Activated naive CD4-positive, alpha-beta T cell treated with anti-CD3 and anti-CD28 coated beads, Interleukin-2, amount 50 U/mL, for 72 hours (primary cell): Measurements from ENCODE around the gene SULT4A1. TPM values are rescaled to one million over a fixed set of nuclear protein-coding genes. Genes with fewer than 3 reads are reported as not detected.
A peak's percentile ranks its signal among the peaks of the same experiment; 100 is the strongest.
"Not testable (repeated sequence)": the region's sequence is repeated elsewhere in the genome, so short reads cannot be mapped to it uniquely, and the experiment has no call there.

ENCODE experiments used
- ATAC-seq, 2 donors: fragments of 150-1000 bp; cut with Tn5 transposase; 2 replicates each; pipeline ENCODE4 v1.10.0; 2021; ENCODE audit warnings: mild to moderate bottlenecking in 2 of 2, moderate library complexity in 2 of 2
- DNase-seq, 2 donors: peaks; one replicate each; pipeline ENCODE4 v3.0.0; 2021 to 2022; ENCODE audit warnings: low spot score in 2 of 2
- H3K27ac Mint-ChIP-seq, 2 donors: one replicate each; pipeline ENCODE4 v1.8.0; 2022; ENCODE audit warnings: mild to moderate bottlenecking in 2 of 2, mixed read lengths in 2 of 2
- H3K36me3 Mint-ChIP-seq, 2 donors: one replicate each; pipeline ENCODE4 v1.8.0; 2022; ENCODE audit warnings: mixed read lengths in 2 of 2
- H3K9me3 Mint-ChIP-seq, 2 donors: one replicate each; pipeline ENCODE4 v1.8.0; 2022; ENCODE audit warnings: mixed read lengths in 2 of 2
- total RNA-seq, 2 donors: library from RNA; stranded (reverse); gene quantifications; one replicate each; pipeline ENCODE4 v1.2.3, GENCODE V29; 2022

The SULT4A1 gene
- total RNA-seq, 2 donors from 2014 or later = 0.29 TPM; not detected in 1

GRCh38 chr22:43878831-43879550, 16.7 kb upstream of the SULT4A1 start:
- Mint-ChIP-seq H3K27ac (no peak overlapping the region), H3K9me3 (no peaks in the 10 kb centered on the region), H3K36me3 (no peaks in the 10 kb centered on the region)
- peak in 1 of 2 donors; percentile 26 for DNase-seq
- ATAC-seq = no peak

- DNase-seq (peak in 1 of 2 donors; percentile 18), ATAC-seq (no peak)
- Mint-ChIP-seq H3K36me3 (no peaks in the 10 kb centered on the region), H3K27ac (no peak overlapping the region), H3K9me3 (no peaks in the 10 kb centered on the region)
These were observed 15.9 kb upstream of the SULT4A1 start for GRCh38 chr22:43878079-43878795.

- no peak overlapping the region for H3K27ac Mint-ChIP-seq
- ATAC-seq = no peak
- no peaks in the 10 kb centered on the region for H3K36me3 Mint-ChIP-seq
- H3K9me3 Mint-ChIP-seq = no peaks in the 10 kb centered on the region
- peak in 1 of 2 donors; percentile 23 for DNase-seq
These were observed 14.7 kb upstream of the SULT4A1 start for GRCh38 chr22:43876866-43877509.

- Mint-ChIP-seq H3K36me3 (no peaks in the 10 kb centered on the region), H3K27ac (no peak overlapping the region), H3K9me3 (peaks cover 11 to 14% of the 10 kb centered on the region in 2 donors)
- no peak for ATAC-seq
- DNase-seq = no peak
These were observed 7.5 kb upstream of the SULT4A1 start for GRCh38 chr22:43869799-43870198.

- not testable (repeated sequence) for H3K36me3 Mint-ChIP-seq, ATAC-seq, DNase-seq, H3K27ac Mint-ChIP-seq
- H3K9me3 Mint-ChIP-seq = peaks cover 11 to 14% of the 10 kb centered on the region in 2 donors
These were observed 6.7 kb upstream of the SULT4A1 start for GRCh38 chr22:43869001-43869400.

GRCh38 chr22:43867839-43868635, 5.7 kb upstream of the SULT4A1 start:
- DNase-seq (peak; percentile 16 to 22), ATAC-seq (no peak)
- H3K36me3 Mint-ChIP-seq = no peaks in the 10 kb centered on the region
- H3K9me3 Mint-ChIP-seq = peaks cover 11 to 17% of the 10 kb centered on the region in 2 donors
- H3K27ac Mint-ChIP-seq = no peak overlapping the region

- H3K36me3 Mint-ChIP-seq = peaks cover 0 to 4% of the 10 kb centered on the region in 2 donors
- H3K9me3 Mint-ChIP-seq = peaks cover 0 to 3% of the 10 kb centered on the region in 2 donors
- ATAC-seq = no peak
- H3K27ac Mint-ChIP-seq = no peak overlapping the region
- no peak for DNase-seq
These were observed 529 bp upstream of the SULT4A1 start for GRCh38 chr22:43862882-43863202.

GRCh38 chr22:43861529-43861928, 784 bp downstream of the SULT4A1 start:
- no peak for ATAC-seq
- H3K9me3 Mint-ChIP-seq = peaks cover 9 to 10% of the 10 kb centered on the region in 2 donors
- H3K36me3 Mint-ChIP-seq = peaks cover 6 to 11% of the 10 kb centered on the region in 2 donors
- H3K27ac Mint-ChIP-seq = no peak overlapping the region
- DNase-seq = peak in 1 of 2 donors; percentile 31

GRCh38 chr22:43860831-43861230, 1.5 kb downstream of the SULT4A1 start:
- Mint-ChIP-seq H3K9me3 (peaks cover 13 to 14% of the 10 kb centered on the region in 2 donors), H3K36me3 (peaks cover 6 to 17% of the 10 kb centered on the region in 2 donors), H3K27ac (no peak overlapping the region)
- ATAC-seq (no peak), DNase-seq (peak in 1 of 2 donors; percentile 28)

- ATAC-seq = no peak
- no peak for DNase-seq
- Mint-ChIP-seq H3K9me3 (peaks cover 13 to 14% of the 10 kb centered on the region in 2 donors), H3K27ac (no peak overlapping the region), H3K36me3 (peaks cover 6 to 17% of the 10 kb centered on the region in 2 donors)
These were observed 2.2 kb downstream of the SULT4A1 start for GRCh38 chr22:43860126-43860525.

- peaks cover 6 to 17% of the 10 kb centered on the region in 2 donors for H3K36me3 Mint-ChIP-seq
- no peak overlapping the region for H3K27ac Mint-ChIP-seq
- ATAC-seq (no peak), DNase-seq (peak in 1 of 2 donors; percentile 7)
- H3K9me3 Mint-ChIP-seq = peaks cover 13 to 14% of the 10 kb centered on the region in 2 donors
These were observed 2.7 kb downstream of the SULT4A1 start for GRCh38 chr22:43859621-43860020.

GRCh38 chr22:43859176-43859575, 3.1 kb downstream of the SULT4A1 start:
- Mint-ChIP-seq H3K9me3 (peaks cover 13 to 14% of the 10 kb centered on the region in 2 donors), H3K27ac (no peak overlapping the region), H3K36me3 (peaks cover 6 to 17% of the 10 kb centered on the region in 2 donors)
- DNase-seq (peak in 1 of 2 donors; percentile 35), ATAC-seq (no peak)

GRCh38 chr22:43858156-43858895, 4.0 kb downstream of the SULT4A1 start:
- ATAC-seq = no peak
- Mint-ChIP-seq H3K27ac (no peak overlapping the region), H3K36me3 (peaks cover 6 to 17% of the 10 kb centered on the region in 2 donors)

GRCh38 chr22:43857367-43857766, 4.9 kb downstream of the SULT4A1 start:
- DNase-seq (no peak), ATAC-seq (no peak)
- H3K27ac Mint-ChIP-seq = no peak overlapping the region
- H3K9me3 Mint-ChIP-seq = peaks cover 10 to 14% of the 10 kb centered on the region in 2 donors
- H3K36me3 Mint-ChIP-seq = peaks cover 6 to 13% of the 10 kb centered on the region in 2 donors

More at GRCh38 chr22:43858156-43858895, 4.0 kb downstream of the SULT4A1 start:
- DNase-seq = peak in 1 of 2 donors; percentile 11
- H3K9me3 Mint-ChIP-seq = peaks cover 10 to 14% of the 10 kb centered on the region in 2 donors

GRCh38 chr22:43855431-43855830, 6.9 kb downstream of the SULT4A1 start:
- Mint-ChIP-seq H3K36me3 (peaks cover 6 to 13% of the 10 kb centered on the region in 2 donors), H3K9me3 (peaks cover 10 to 14% of the 10 kb centered on the region in 2 donors), H3K27ac (no peak overlapping the region)
- DNase-seq (peak in 1 of 2 donors; percentile 23), ATAC-seq (no peak)
